HG03066 (cell line): ENCODE data around the gene GAPDHS.

Source experiments
- ATAC-seq: cut with Tn5 transposase; IDR thresholded peaks from one replicate; pipeline ENCODE4 v1.9.1; 2021; ENCODE audit warnings: low read depth; ENCODE audit not compliant: unreplicated experiment

Gene GAPDHS

DNA sequence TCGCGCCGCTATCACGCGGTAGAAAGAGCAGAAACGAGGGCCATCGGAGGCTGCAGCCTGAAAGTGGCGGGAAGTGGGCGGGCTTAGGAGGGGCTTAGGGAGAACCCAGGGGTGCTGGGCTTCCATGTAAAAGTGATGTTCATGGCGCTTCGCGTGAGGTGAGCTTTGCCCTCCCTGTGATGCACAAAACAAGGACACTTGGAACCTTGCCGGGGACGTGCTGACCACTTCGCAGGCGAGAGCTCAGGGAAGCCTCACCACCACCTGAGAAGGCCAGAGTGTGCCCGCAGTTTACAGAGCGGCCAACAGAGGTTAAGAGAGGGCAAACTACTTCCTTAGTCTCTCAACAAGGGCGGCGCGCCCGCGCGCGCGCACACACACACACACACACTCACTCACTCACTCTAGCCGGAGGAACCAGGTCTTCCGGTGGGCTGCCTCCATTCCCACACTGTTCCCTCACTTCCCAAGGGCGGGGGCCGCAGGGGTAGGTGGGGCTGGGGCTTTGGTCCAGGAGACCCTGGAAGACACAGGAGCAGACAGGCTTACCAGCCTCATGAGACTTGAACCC is 651 bp downstream of the GAPDHS start:
- no peak for ATAC-seq

DNA sequence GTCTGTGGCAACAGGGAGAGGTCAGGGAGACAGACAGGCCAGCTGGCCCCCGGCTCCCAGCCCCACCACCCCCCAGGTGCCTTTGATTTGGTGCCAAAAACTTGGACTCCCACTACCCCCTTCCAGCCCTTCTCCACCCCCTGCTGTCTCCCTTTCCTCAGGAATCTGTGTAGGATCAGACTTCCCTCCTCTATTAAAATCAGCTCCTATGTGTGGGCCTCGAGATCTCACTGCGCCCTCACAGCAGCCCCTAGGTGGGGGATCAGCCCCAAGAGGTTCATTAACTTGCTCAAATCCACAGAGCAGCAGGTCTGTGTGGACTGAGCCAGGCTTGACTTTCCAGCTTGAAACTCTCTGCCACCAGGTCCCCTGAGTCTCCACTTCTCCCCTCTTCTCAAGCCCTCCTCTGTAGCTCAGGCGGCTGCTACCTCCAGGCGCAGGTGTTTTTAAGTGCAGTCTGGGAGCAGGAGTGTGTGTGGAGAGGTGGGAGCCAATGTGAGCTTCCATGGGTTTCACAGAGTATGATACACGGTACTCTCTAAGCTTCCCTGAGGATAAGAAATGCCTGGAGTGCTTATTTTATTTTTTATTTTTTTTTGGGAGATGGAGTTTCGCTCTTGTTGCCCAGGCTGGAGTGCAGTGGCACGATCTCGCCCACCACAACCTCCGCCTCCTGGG is 1.7 kb downstream of the GAPDHS start:
- no peak for ATAC-seq

DNA sequence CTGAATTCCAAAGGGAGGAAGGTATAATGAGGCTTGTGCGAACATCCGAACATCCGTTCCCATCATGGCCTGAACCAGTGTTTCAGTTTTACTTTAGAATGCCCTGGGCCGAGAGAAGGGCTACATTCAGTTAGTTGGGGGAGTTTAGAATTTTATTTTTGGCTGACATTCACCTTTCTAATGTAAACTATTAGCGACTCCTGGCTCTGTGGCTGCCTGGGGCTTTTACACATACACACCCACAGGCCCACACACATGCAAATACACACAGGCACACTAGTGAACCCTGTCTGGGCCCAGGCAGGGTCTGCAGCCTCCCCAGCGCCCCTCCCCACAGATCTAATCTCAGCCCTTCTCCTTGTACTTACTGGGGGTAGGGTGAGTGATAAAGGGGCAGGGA is 6.1 kb downstream of the GAPDHS start:
- ATAC-seq: no peak

DNA sequence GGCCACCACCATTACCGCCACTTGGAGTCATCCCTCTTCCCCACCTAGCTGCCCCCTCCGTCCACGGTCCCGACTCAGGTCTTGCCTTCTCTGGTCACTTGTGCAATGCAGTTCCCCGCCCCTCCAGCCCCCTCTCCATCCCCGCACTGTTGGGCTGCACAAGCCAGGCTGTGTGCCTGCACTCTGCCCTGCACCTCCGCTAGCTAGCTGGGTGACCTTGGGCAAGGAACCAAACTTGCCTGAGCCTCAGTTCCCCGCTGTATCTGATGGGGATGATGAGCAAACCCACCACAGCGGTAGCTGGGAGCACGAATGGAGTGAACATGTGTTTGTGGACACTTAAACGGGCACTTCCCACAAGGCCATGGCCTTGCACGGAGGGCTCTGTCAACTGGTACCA is 6.6 kb downstream of the GAPDHS start:
- no peak for ATAC-seq

DNA sequence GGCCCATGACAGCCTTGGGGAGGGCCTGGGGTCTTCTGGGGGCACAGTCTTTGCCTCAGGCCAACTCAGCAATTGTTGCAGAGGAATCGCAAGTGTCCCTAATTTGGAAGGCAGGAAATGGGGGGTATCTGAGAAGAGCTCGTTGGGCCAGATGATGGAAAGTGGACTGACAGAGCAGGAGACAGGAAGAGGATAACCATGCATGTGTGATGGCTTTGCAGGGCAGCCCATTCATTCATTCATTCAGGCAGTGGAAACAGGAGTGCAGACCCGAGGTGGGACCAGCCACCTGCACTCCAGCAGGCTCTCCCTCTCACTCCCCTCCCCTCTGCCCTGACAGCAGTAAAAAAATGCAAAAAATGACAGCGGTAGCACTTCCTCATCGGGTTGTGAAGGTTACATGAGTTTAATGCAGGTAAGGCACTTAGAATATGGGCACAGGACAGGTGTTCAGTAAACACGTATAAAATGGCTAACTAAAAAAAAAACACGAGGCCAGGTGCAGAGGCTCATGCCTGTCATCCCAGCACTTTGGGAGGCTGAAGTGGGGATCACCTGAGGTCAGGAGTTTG is 7.2 kb downstream of the GAPDHS start:
- no peak for ATAC-seq

DNA sequence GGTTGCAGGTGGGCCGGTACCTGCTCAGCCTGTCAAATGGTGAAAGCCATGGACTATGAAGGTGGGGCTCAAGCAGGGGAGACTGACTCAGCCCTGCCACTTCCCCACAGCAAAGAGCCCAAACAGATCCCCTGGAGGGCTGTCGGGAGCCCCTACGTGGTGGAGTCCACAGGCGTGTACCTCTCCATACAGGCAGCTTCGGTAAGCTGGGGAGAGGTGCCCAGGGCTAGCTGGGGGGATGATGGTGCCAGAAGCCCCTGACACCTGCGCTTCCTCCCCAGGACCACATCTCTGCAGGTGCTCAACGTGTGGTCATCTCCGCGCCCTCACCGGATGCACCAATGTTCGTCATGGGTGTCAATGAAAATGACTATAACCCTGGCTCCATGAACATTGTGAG is 9.0 kb downstream of the GAPDHS start:
- no peak for ATAC-seq

DNA sequence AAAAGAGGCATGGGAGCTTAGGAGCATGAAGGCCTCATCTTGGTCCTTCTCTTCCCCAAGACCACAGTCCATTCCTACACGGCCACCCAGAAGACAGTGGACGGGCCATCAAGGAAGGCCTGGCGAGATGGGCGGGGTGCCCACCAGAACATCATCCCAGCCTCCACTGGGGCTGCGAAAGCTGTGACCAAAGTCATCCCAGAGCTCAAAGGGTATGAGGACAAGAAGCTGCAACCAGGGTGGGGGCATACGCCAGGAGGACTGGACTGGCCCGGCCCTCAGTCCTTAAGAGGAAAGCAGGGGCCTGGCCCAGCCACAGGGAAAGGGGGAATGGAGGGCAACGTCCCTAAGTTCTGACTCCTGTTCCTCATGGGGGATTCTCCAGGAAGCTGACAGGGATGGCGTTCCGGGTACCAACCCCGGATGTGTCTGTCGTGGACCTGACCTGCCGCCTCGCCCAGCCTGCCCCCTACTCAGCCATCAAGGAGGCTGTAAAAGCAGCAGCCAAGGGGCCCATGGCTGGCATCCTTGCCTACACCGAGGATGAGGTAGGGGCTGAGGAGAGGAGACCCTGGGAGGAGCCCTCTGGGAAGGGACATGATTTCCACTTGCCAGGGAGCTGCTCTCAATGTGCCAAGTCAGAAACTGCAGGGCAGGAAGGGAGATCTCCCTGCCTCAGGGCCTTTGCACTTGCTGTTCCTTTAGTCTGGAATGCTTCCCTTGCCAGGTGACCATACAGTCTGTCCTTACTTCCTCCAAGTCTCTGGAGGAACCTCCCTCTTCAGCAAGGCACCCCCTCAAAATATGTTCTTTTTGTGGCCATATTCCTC is 10.2 kb downstream of the GAPDHS start:
- no peak for ATAC-seq

DNA sequence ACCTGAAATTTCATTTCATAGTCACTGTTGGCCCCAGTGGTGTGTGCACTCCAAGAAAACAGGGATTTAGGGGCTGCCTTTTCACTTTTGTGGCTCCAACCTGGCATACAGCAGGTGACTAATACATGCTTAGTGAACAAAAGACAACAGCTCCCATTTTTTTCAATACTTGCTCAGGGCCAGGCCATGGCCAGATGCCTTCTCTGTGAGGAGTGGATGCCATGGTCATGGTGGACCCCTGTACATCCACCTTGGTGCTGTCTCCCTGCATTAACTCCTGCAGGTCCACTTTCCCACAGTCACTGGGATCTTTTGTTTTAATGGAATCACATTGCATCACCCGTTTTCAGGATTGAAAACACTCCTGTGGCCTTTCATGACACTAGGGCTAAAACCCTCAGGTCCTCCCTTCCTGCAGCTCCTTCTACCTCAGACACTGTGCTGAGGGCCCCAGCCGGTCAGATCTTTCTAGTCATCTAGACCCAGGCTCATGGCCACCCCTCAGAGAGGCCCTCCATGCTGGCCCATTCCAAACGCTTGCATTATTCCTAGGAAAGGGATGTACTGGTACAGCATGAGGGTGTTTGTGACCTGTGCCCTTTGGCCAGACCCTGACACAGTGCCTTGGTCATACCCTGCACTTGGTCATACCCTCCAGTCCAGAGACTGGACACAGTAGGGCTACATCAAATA is 11.0 kb downstream of the GAPDHS start:
- no peak for ATAC-seq

DNA sequence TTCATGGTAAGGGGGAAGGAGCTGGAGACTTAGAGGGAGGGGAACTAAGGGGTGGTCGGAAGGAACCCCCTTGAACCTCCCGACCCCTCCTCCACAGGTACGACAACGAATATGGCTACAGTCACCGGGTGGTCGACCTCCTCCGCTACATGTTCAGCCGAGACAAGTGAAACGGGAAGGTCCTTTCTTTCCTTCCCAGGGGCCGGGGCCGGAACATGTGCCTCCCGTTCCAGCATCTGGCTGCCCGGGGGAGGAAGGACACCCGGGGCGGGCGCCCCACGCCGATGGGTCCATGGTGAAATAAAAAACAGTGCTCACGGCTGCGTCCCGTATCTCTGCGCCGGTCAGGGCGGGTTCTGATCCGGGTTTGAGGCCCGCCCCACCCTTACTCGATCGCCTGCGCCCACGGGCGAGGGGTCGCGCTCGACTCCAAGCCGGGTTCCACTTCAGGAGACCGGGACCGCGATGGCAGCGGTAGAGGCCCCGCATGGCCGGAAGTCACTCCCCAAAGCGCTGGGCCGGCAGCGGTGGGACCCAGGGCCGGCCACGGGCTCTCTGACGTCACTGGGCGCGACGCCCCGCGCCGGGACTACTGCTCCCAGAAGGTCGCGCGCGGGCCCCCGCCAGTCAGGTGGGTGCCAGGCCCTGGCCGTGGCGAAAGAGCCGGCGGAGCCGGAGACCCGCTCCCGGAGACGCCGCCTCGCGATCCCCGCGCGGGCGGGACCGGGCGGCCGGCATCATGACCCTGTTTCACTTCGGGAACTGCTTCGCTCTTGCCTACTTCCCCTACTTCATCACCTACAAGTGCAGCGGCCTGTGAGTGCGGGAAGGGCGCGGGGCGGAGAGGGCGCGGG is 12.0 kb downstream of the GAPDHS start, which contains the start of gene TMEM147:
Gene TMEM147, plus strand, starts transcription at position 626 of the 854 bp plus-strand sequence. Its CDS starts 114 bp downstream, at position 740.
- ATAC-seq: no peak

DNA sequence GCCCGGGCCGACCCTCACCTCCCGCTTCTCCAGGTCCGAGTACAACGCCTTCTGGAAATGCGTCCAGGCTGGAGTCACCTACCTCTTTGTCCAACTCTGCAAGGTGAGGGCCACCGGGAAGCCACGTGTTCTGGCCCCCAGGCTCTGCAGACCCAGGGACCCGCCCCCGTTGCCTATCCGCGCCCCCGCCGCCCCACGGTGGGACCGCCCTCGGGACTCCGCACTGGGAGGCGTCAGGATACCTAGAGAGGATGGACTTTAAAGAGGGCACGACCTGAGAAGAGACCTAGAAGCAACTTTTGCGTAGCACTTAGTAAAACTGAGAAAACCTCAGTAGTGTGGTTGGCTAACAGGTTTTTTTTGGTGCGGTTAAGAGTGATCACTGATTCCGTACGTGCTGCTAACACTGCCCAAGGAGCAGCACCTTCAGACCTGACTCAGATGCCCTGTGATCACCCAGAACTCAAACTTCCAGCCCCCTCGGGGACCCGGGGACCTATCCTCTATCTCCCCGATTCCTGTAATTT is 12.7 kb downstream of the GAPDHS start:
- ATAC-seq: no peak

DNA sequence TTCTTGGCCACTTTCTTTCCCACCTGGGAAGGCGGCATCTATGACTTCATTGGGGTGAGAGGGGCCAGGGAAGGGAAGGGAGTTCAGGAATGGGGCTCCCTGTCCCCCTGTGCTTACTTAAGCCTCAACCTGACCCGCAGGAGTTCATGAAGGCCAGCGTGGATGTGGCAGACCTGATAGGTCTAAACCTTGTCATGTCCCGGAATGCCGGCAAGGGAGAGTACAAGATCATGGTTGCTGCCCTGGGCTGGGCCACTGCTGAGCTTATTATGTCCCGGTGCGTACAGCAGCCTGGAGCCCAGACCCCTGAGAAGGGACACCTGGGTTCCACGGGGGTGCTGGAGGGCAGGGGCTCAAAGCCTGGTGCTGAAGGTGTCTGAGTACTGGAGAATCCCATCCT is 13.3 kb downstream of the GAPDHS start:
- ATAC-seq: no peak

DNA sequence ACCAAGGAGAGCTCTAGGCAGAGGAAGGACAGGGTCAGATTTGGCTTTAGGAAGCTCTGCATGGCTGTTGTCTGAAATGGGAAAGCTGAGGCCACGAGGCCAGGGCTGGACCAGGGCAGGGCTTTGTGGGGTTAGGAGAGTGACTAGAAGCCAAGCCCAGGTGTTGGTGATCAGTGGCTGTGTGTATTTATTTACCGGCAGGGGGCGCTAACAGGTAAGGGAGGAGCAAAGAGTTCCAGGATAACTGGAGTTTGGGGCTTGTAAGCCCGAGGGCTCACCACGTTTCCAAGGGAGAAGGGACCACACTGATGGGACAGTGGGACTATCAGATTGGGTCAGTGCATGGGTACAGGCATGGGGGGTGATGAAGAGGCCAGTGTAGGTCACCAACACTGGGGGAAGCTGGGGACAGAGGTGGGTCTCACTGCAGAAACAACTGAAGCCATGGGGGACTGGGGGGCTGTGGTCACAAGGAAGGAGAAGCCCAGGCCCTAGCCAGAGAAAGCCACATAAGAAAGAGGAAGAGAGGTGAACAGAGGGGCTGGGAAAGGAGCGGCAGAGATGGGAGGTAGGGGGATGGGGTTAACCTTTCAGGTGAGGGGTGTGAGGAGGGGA is 16.0 kb downstream of the GAPDHS start:
- ATAC-seq: no peak

DNA sequence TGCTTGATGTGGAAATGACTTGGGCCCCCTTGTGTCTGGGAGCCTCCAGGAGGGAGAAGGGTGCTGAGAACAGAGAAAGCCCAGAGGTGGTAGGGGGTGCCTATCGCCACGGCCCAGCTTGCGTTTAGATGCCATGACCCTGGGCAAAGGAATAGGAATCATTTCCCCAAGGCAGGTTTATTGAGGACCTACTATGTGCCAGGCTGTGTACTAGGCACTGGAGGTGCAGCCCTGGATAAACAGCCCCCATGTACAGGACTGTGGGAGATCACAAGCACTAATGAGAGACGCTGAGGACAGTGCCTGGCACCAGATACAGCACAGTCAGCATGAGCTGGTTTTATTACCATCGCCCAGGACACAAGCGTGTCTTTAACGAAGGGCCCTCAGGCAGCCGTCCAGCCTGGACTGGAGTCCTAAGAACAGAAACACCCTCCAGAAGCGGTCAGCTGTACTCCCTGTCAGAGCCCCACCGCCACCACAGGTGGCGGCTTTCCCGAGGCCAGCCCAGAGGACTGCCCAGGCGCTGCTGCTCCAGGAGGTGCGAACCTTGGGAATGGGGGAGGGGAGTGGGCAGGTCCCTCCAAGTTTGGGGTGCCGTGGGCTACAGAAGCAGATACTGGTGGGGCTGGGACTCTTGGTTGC is 16.7 kb downstream of the GAPDHS start:
- no peak for ATAC-seq

DNA sequence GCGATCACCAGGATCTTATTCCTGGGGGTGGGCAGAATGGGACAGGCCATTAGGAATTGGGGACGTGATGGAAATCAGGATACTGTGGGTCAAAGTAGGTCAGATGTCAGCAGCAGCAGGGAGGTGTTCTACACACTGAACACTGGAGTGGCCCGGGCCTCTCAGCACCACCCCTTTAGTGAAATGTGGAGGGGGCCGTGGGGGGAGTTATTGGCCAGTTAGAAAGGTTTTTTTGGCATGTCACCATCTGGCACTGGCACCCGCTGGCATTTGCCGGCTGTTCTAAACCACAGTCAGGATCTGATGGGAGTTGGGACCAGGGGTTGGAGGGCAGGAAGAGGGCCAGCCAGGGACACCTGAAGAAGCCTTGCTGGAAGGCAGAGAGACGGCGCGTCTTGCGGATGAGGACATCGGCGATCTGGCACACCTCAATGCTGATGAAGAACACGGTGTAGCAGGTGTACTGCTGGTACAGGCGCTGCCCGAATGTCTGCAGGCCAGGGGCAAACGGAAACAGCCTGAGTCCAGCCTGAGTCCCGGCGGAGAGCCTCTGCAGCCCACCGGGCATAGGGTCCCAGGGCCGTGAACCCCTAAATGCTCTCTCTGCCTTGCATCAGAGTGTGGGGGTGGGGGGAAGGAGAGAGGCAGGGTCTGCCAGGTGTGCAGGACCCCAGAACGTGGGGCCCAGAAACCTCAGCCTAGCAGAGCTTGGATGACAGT is 18.0 kb downstream of the GAPDHS start:
- ATAC-seq: no peak

DNA sequence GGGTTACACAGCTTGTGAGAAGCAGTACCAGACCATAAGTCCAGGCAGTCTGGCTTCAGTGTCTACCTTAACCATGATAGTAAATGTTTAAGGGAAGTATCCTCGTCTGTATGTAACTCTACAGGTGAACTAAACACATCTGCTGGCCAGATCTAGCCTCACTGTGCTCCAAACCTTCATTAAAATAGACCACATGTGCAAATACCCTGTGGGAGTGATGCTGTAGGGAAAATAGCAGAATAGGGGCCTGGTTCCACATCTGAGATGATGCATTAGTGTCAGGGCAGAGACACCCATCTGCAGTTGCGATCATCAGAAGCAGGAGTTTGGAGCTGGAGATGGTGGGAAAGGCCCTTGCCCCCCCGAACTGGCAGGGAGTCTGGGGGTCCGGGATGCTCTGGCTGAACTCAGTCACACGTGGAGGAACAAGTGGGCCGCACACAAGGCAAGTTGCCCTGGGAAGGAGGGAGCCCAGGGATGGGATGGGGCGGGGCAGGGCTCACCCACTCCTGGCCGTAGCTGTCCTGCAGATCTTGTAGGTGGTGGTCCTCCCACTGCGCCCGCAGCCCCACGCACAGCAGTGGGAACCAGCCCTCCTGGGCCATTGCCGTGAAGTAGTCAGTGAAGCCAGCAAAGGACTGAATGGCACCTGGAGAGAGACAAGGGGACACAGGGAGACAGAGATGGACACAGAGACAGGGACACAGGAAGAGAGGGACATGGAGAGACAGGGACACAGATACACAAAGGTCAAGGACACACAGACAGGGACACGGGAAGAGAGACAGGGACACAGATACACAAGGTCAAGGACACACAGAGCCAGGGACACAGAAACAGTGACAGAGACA is 19.5 kb downstream of the GAPDHS start:
- no peak for ATAC-seq

DNA sequence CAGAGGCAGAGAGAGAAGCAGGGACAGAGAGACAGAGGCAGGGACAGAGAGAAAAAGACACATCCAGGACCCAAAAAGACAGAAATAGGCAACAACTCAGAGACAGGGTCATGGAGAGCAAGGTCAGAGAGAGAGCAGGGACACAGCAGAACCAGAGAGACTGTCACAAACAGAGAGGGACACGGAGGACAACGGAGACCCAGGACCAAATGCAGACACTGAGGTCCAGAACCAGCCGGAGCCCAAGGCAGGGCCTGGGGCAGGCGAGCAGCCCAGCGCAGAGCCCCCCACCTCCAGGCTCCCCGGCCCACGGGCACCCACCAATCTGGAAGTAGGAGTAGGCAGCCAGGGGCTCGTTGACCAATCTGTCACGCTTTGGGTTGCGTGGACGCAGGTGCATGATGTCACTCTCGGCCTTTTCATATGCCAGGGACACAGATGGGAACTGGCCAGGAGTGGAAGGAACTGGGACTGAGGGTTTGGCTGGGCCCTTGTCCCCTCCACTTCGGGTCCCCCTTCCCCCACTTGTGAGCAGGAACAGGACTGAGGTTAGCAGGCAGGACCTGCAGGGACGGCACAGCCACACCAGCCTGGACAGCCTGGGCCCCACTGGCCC is 20.2 kb downstream of the GAPDHS start:
- ATAC-seq: no peak

DNA sequence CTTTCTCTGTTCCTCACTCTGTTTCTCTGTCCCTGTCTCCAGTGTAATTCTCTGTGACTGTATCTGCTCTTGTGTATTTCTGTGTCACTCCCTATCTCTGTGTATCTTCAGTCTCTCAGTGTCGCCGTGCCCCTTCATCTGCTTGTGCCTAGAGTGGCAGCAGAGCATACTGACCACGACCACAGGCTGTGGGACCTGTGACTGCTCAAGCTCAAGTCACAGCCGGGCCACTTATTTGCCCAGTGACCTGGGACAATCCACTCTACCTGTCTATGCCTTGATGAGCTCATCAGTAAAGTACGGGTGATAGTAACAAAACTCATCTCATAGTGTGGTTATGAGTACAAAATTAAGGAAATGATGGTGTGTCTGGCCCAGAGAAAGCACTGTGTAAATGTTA is 20.8 kb downstream of the GAPDHS start:
- no peak for ATAC-seq
